ENCODE measurements around the gene NTM.
"Not testable (repeated sequence)": the region's sequence is repeated elsewhere in the genome, so short reads cannot be mapped to it uniquely, and the experiment has no call there.

Gene NTM

DNA sequence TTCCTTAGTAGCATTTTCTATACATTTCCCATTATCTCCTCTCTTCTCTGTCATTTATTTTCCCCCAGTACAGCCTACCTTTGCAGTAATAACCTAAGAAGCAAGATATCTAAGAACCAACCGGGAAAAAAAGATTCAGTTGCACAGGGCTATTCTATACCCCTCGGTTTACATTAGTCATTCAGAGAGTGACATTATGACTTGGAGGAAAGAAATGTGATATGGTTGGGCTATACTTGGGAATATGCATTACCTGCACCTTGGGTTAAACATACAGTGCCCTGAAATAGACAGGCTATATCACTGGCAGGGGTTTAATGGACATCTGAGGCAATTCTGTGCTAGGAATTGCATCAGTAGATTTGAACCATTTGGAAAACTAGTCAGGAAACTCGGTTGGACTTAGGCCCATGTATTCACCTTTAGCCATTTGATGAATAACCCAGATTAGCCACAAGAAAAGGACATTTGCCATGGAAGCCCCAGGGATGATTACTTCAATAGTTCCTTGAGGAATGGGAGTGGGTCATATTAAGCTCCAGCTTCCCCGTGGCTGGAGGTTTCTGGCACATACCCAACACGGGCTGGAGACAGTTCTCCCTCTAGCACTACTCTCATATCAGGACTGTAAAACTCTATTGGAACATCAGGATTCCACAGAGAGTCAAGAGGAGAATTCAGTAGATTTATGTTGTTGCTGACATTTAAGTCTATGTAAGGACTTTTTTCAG, 973.2 kb downstream of the NTM start:
- no peak for DNase-seq

DNA sequence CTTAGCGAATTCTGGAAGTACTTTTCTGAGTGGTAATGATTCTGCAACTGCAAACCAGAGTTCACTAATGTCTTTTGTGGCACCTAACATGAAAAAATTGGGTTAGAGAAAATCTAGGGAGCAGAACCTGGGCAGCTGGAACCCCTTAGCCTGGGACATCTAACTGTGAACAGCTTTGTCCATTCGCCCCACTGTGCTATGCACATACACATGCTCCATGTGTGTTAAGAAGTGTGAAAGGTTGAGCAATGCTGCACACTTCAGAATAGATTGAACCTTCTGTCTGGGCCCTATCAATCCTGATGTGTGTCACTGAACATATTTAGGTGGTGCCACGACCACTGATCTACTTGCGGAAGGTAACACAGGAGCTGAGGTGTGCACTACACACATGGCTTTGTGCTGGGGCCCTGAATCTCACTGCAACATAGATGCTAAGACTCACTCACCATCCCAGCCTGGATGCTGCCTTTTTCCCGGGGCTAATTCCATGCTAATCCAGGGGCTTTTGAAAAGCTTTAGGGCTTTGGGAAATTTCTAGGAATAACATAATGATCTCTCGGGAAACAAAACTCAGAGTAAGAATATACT, 976.2 kb downstream of the NTM start:
- no peak for DNase-seq

DNA sequence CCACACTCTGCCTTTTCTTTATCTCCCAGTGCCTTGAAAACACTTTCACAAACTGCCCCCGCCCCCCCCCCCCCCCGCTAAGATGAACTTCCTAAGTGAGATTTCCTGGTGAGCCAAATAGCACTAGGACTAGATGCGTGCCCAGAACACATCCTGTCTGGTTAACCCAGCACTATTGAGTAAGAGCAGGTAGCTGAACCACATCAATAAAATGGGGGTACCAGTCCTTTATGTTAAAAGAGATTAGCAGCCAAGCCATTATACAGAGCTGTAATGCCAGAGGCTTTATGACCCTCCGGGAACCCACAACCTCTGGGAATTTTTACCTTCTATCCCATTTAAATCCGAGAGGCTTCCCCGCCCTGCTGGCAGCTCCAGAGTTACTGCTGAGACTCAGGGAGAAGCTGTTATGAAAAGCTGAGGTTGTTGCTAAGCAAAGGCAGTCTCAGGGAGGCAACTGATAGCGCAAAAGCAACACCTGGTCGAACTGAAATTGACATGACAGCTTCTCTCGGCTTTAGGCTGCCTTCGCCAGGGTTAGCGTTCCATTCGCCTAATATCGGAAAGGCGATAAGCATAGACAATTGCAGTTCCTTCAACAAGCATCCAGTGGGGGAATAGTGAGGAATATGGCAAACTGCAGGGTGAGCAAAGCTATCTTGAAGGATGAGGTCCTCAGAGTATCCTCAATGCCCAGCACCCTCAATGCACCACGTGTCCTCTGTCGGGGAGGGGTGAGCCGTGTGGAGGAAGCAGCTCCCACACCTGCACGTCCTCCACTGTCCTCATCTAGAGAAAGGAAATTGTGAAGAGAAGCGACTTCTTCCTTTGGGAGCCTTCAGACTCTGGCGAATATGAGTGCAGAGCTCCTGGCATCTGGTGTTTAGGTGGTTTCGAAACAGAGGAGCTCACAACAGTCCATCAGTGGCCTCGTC, 977.0 kb downstream of the NTM start:
- DNase-seq = no peak

DNA sequence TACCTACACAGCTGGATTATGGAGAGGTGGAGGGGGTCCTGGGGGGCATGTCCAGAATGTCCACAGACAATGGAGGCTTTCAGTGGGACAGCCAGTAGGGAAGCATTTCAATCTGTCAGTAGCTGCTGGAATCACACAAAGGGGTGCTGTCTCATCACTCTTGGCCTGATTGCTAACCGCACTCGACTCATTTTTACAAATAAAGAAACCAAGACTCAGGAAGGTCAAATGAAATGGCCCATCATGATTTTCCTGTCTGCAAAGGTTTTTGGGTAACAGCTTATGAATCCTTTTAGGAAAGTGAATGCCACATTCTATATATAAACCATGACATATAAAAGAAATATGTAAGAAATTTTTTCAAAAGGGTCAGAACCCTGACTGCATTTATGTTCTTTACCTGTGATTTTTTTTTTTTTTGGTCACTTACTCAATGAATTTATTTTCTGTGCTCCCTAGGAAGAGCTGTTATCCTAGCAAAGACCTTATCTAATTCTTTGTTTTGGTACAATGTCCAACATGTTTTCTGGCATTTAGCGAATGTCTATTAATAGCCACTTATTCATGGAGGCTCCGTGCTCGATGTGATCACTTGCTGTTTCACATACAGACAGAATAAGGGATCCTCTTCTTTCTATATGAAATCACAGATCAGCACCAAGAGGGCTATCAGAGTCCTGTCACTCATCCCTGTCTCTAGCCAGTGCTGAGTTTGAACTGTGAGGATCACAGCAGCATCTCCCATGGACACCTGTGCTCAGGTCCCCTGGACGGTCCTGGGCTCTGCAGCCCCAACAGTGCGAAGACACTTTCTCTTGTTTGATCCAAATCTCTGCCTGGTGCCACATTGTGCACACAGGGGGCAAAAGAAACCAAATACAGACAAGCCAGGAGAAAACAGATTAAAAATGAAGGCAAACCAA, 979.7 kb downstream of the NTM start:
- DNase-seq = no peak

DNA sequence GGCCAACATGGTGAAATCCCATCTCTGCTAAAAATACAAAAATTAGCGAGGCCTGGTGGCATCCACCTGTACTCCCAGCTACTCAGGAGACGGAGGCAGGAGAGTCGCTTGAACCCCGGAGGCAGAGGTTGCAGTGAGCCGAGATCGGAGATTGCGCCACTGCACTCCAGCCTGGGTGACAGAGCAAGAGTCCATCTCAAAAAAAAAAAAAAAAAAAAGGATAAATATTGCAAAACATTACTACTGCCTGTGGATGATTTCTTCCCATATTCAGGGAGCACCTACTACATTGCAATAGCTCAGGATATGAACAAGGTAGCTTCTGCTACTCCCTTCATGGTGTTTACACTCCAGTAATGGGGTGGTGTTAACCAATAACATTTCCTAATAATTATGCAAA, 980.6 kb downstream of the NTM start:
- no peak for DNase-seq

DNA sequence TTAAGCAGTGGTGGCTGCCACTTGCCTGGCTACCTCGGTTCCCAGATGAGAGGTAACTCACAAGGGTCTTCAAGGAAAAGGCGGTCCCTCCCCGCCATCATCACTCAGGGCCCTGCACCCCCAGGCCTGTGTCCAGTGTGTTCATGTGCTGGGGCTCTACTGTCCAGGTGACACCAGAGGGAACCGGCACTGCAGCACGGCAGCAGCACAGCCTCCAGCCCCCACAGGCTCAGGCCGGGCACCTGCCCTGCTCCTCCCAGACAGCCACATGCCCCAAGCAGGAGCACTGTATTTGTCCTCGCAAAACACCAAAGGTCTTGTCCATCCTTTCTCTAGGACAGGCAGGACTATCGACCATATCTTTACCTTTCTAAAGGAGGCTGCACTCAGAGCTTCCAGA, 982.1 kb downstream of the NTM start:
- DNase-seq = no peak

DNA sequence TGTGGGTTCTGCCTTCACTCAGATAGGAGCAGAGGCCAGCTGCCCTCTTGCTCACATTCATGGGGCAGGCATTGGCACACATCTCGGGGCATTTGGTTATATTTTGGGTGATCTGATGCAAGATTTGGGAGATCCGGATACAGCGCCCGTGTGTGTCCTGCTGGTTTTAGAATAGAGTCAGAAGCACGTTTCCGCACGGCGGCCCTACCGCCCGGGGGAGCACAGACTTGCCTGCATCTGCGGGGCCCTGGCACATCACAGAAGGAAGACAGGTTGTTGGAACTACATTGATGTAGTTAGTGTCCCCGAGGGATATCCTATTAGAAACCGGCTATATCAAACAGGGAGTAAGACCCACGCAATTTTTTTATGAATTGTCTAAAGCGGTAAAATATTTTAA, 982.8 kb downstream of the NTM start:
- DNase-seq = no peak

DNA sequence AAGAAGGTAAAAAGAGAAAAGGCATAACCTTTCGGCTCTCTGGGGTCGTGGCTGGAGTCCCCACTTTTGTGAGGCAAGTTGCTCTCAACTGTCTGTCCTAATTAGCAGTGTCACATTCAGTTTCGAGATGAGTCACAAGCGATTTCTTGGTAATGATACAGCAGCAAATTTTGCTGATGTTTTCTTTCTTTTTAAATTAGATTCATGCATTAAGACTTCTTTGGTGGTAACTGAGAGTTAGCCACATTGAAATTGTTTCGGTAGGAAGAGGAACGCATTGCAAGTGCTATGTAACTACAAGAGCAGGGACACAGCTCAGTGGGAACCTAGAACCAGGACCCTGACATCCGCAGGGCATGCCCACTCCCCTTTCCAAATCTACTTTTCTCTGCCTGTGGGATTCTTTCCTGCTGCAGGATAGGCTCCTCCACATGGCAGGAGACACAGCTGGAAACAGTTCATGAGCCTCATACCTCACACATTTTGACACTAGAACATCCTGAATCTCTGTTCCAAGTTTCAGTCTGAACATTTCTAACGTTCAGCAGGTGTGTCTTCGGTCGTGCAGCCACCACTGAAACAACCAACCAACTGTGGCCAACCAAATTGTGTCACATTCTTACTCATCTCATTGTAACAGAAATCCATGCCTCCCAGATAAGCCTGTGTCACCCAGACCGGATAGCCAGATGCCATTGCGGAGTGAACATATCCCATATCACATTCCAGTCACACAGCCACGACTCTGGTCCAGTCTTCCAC, 987.6 kb downstream of the NTM start:
- DNase-seq = no peak

DNA sequence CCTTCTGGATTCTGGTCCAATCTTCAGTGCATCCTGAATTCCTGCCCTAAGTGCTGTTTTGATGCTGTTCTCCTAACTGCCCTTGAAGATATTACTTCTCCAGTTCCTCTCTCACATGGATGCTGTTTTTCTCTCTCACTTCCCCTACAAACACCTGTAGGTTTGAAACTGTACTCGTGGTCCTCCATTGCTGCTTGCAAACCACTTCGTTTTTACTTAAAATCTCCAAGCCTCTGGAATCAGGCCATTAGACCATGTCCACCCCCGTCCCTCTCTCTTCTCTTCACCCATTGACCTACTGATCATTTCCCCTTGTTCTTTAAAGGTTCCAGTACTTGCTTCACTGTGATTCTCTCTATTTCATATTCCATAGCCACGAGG, 988.1 kb downstream of the NTM start:
- DNase-seq = no peak

DNA sequence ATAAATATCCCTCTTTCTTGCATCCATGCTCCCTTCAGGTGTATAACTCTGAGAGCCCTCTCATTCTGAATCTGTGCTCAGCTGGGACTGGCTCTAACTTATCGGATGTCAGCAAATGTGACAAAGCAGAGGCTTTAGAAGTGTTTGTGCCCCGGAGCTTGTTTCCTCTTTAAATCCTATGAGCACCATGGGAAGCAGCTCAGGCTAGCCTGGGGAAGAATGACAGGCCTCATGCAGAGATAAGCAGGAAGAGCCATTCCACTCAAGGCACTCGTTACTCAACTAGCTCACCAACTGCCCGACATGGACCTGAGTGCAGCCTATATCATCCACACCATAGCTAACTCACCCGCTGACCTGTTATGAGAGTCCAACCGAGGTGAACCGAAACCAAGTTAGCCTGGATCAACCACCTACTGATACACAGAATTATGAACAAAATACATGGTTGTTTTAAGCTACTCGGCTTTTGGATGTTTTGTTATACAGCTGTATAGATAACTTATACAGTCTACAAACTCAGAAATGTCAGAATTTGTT, 990.7 kb downstream of the NTM start:
- DNase-seq = no peak

DNA sequence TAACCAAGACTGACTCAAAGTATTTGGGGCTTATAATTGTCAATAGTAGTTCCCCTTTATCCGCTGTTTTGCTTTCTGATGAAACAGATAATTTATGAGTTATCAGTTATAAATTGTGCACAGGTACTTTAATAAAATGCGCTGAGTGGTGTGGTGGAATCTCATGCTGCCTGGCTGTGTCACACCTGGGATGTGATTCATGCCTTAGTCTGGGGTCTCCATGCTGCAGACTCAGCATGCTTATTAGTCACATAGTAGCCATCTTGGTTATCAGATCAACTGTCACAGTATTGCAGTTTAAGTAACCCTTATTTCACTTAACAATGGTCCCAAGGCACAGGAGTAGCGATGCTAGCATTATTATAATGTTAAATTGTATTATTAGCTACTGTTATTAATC, 995.2 kb downstream of the NTM start:
- DNase-seq = no peak

DNA sequence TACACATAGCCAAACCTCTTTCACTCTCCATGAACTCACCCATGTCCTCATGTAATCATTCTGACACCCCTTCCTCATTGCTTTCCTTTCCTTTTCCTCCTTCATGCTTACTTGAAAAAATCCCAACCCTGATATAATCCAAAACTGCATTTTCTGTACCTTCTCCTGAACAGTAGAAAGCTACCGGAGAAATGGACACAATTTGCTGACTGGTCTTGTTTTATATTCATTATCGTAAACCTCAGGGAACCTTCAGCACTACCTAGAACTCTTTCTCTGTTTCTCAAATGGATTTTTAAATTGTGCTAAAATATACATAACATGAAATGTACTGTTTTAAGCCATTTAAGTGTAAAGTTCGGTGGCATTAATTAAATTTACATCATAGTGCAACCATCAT, 996.9 kb downstream of the NTM start:
- DNase-seq = no peak

DNA sequence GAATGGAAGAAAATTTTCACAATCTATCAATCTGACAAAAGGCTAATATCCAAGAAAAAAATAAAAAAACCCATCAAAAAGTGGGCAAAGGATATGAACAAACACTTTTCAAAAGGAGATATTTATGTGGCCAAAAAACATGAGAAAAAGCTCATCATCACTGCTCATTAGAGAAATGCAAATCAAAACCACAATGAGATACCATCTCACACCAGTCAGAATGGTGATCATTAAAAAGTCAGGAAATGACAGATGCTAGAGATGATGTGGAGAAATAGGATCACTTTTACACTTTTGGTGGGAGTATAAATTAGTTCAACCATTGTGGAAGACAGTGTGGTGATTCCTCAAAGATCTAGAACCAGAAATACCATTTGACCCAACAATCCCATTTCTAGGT, 999.7 kb downstream of the NTM start:
- DNase-seq = not testable (repeated sequence)

DNA sequence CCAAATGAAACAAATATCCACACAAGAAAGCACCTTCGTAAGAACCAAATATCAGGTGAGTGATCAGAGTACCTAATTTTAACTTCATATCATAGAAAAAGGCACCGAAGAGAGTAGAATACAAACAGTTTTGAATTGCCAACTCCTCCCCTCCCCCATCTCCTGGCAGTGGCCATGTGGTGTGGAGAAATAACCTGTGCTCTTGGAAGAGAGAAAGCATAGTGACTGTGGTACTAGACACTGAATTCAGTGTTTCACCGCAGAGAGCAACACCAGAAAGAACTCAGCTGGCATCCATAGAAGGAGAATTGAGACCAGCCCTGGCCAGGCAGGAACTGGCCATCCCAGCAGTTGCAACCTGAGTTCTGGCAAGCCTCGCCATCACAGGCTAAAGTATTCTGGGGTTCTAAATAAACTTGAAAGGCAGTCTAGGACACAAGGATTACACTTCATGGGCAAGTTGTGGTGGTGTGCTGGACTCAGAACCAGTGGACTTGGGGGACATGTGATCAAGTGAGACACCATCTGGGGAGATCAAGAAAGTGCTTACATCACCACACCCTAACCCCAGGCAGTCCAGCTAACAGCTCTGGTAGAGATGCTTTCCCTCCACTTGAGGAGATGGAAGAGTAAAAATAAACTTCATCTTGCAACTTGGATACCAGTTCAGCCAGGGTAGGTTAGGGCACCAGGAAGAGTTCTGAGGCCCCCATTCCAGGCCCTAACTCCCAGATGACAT, 1003.2 kb downstream of the NTM start:
- no peak for DNase-seq

DNA sequence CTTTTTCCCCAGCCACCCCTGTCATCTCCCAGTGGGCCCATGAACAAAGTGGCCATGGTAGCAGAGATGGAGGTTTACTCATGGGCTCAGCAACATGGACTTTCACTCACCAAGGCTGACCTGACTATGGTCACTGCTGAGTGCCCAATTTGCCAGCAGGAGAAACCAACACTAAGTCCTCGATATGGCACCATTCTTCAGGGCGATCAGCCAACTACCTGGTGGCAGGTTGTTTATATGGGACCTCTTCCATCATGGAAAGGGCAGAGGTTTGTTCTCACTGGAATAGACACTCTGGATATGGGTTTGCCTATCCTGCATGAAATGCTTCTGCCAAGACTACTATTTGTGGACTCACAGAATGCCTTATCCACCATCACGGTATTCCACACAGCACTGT, 1009.1 kb downstream of the NTM start:
- DNase-seq = no peak

Data from T-helper 9 cell (primary cell).